Measurements from ENCODE around the gene AP2S1.
"Not testable (repeated sequence)": the region's sequence is repeated elsewhere in the genome, so short reads cannot be mapped to it uniquely, and the experiment has no call there.

AP2S1 gene

DNA sequence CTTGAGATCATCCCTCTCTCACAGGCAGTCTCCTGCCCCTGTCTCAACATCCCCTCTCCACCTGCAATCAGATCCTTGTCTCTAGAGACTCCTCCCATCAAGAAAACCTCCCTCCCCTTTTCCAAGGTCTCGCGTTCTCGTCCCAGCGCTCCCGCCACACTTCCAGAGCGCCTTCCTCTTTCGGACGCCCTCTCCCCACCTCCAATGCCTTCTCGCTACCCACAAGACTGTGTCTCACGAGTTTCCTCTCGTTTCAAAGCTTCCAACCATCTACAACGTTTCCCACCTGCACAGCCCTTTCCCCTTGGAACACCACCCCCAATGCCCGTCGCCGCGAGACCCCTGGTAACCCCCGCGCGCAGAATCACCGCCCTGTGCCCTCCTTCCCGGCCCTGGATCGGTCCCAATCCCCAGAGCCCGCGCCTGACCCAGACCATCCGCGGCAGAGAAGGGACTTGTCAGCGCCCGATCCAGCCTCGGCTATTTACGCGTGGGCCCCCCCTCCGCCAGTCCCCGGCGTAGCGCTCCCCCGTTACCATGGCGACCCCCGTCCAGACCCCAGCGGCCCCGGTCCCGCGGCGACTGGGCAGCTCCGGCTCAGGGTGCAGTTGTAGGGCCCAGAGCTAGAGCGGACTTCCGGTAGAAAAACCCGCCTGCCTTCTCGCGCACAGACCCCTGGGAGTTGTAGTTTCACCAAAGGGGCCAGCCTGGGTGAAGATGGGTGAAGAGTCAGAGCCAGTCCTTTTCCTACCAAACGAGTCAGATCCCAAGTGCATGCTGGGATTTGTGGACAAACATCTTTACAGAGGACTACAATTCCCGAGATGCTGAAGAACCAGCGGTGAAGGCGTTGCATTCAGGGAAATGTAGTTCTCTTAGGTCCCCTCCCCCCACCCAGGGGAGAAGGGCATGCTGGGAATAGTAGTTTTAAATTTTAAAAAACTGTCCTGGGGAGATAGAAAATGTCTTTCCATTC is at the start of gene AP2S1:
Gene AP2S1, minus strand, starts transcription at position 619 of the 976 bp plus-strand sequence. Its CDS starts 80 bp downstream, at position 539.
- DNase-seq: peak; percentile 99

DNA sequence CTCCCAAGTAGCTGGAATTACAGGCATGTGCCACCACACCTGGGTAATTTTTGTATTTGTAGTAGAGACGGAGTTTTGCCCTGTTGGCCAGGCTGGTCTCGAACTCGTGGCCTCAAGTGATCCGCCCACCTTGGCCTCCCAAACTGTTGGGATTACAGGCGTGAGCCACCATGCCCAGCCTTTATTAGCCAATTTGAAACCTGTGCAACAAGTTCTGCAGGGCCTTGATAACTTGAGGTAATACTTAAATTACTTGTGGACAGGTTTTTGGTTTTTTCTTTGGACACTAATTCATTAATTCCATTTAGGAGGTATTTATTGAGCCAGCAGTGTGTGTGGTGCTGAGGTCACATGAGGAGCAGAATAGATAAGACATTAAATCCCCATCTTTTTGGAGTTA is 49.7 kb upstream of the AP2S1 start:
- DNase-seq: no peak

DNA sequence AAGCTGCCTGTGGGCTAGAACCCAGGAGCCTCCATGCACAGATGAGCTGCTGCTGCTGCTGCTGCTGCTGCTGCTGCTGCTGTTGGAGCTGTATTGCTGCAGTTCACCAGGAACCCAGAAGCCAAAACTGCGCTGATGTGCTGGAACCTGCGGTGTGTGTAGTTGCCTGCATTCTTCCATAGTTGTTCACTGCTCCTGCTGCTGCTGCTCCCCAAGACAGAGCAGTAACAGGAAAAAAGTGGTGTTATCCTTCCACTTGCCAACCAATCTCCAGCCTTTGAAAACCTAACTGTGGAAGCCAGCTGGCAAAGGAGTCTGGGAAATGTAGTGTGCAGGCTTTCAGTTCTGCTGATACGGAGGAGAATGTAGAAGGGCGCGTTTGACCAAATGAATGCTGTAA is 48.1 kb upstream of the AP2S1 start:
- DNase-seq: no peak

DNA sequence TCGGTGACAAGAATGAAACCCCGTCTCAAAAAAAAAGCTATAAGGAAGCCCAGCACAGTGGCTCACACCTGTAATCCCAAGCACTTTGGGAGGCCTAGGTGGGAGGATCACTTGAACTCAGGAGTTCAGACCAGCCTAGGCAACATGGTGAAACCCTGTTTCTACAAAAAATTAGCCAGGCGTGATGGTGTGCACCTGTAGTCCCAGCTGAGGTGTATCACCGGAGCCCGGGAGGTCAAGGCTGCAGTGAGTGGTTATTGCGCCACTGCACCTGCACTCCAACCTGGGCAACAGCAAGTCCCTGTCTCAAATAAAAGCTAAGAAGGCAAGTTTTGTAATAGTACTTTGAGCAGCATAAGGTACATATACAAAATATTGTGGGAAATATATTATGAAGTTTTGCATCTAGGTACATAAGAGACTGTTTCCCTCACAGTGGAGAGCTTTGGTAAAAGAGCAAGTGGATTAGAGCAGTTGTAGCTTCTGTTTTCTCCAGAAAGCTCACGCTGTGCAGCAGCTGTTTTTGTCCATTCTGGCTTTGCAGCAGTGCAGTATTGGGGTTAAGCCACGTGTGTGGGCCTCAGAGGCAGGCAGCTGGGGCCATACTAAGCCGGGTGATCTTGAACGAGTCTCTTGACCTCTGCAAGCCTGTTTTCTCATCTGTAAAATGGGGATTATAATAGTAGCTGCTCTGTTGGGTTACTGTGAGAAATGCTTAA is 45.6 kb upstream of the AP2S1 start:
- DNase-seq: no peak

DNA sequence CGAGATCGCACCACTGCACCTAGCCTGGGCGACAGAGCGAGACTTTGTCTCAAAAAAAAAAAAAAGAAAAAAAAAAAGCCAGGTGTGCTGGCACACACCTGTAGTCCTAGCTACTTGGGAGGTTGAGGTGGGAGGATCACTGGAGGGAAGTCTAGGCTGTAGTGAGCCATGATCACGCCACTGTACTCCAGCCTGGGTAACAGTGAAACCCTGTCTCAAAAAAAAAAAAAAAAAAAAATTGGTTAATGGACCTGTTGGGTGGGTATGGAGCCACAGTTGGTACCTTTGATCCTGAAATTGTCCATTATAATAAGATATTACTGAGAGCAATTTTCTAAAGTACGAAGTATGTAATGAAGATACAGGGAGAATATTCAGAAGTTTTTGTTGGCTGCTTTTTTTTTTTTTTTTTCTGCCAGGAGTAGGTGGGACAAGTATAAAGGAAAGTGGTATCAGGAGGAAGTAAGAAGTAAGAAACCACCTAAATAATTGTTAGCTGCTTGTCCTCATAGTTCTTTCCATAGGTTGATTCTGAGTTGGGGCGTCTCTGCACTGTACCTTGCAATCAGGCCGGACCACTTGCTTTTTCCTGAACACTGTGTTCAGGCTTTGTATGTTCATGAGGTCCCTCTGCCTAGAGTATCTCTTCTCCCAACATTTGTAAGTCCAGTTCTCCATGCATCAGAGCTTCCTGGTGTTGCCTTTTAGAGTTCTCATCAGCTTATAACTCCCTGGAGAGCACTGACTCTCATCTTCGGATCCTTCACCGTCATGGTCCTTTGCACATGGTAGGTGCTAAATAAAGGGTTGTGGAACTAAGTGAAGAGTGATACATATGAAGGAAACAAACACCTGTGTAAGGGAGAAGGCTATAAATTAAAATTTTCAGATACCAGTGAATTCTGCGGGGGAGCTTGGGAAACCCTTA is 41.9 kb upstream of the AP2S1 start:
- no peak for DNase-seq

DNA sequence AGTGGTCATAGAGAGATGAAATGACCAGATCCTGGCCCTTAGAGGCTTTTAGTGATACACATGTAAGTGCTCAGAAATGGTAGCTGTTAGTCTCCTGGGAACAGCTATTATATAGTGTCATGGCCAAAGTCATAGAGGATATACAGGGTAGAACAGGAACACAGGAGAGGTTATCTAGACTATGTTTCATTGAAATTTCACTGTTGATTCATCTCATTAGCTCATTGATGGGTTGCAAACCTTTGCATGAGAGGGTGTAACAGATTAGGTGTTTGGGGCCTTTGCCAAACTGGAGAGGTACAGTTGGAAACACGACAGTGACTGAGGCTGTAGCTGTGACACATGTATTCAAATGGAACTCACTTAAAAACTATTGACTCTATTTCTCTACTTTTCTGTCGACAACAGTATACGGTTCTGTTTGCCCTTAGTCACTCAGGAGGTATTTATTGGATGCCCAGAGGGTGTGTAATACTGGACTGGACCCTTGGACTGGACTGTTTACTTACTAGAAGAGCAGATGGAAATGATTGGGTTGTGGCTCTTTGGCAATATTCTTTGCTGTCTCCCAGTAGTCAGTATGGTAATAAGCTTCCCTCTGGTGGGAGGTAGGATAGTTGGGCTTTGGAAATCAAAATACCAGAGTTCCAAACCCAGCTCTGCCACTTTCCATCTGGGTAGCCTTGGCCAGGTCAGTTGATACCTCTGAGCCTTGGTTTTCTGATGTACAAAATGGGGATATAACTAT is 40.0 kb upstream of the AP2S1 start:
- no peak for DNase-seq

DNA sequence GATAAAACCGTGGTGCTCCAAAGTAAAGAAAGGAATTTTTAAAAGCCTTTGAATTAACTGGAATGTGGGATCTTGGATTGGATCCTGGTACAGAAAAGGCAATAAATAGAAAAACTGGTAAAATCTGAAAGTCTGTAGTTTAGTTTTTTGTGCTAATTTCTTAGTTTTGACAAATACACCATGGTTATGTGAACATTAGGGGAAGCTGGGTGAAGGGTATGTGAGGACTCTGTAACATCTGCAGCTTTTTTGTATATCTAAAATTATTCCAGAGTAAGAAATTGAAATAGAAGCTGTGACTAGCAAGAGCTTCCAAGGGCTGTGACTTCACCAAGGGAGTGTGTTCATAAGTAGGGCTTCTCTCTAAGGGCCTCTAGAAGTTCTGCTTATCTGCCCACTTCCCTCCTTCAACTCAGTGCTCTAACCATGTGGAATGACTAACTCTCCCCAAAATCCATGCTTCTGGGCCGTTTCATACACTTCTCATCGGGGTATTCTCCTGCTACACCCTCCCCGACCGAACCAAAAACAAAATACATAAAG is 36.7 kb upstream of the AP2S1 start:
- no peak for DNase-seq

DNA sequence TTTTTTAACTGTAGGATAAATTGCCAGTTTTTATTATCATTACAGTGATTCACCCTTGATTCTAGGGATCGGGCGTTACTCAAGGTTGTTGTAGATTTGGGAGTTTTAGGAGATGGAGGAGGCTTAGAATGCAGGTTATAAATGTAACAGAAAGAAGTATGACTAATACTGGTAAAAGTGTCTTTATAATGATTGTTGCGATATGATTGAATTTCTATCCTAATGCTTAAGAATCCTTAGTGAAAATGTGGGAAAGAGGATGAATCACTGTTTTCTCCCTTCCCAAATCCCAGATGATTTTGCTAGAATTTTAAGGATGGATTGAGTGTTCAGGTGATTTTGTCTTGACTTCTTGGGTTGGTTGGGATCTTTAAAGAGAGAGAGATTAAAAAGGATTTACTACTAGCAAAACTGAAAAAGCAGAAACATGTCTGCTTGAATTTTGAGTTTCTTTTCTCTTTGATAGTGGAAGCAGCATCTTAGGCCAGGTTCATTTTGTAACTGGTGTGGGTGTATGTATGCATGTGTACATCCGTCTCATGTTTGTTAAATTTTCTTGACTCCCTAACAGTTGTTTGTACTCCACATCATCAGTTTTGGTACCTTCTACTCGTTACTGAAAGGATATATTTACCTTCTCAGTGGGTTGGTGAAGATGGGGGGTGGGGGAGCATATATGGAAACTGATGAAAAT is 36.0 kb upstream of the AP2S1 start:
- no peak for DNase-seq

DNA sequence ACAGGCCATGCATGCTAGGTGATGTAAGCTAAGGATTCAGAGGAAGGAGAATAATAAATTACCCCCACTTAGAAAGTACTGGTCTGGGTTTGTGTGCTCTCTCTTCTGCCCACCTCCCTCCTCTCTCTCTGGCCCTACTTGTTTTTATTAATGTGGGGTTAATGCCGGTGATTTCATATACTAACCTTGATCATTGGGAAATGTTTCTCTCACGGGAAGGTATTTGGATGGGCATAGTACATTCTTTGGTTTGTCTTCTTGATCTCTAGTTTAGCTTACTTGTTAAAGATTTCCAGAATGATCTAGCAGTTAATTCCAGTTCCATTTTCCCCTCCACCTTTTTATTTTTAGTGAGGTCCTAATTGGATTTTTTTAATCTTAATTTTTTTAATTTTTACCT is 34.8 kb upstream of the AP2S1 start:
- DNase-seq: no peak

DNA sequence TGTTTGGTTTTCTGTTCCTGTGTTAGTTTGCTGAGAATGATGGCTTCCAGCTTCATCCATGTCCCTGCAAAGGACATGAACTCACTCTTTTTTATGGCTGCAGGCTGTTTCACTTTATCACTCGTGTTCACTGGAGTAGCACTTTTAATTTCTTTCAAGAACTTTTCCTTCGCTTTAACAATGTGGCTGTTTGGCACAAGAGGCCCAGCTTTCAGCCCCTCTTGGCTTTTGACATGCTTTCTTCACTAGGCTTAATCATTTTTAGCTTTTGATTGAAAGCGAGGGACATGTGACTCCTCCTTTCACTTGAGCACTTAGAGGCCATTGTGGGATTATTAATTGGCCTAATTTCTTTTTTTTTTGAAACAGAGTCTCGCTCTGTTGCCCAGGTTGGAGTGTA is 32.1 kb upstream of the AP2S1 start:
- DNase-seq: not testable (repeated sequence)

DNA sequence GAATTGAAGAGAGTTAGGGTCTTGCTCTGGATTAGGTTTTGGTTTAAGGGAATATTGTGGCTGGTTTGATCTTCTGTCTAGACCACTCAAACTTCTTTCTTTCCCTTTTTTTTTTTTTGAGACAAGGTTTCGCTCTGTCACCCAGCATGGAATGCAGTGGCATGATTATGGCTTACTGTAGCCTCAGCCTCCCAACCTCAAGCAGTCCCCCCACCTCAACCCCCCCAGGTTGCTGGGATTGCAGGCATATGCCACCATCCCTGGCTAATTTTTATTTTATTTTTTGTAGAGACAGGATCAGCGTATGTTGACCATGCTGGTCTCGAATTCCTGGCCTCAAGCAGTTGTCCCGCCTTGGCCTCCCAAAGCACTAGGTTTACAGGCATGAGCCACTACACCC is 31.4 kb upstream of the AP2S1 start:
- no peak for DNase-seq

DNA sequence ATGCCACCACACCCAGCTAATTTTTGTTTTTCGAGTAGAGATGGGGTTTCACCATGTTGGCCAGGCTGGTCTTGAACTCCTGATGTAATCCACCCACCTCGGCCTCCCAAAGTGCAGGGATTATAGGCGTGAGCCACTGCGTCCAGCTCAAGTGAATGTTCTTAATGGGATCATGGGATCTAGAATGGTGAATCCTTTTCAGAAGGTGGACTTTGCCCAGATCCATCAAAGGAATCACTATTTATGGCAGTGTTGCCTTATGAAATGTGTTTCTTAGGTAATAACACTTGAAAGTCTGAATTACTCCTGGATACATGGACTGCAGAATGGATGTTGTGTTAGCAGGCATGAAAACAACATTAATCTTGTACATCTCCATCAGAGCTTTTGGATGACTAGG is 30.4 kb upstream of the AP2S1 start:
- no peak for DNase-seq

DNA sequence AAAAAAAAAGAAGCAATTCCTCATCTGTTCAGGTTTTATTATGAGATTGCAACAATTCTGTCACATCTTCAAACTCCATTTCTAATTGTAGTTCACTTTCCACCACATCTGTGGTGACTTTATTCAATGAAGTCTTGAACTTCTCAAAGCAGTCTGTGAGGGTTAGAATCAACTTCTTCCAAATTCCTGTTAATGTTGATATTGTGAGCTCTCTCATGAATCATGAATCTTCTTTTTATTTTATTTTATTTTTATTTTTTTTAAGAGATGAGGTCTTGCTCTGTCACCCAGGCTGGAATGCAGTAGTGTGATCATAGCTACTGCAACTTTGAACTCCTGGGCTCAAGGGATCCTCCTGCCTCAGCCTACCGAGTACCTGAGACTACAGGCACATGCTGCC is 29.8 kb upstream of the AP2S1 start:
- no peak for DNase-seq

DNA sequence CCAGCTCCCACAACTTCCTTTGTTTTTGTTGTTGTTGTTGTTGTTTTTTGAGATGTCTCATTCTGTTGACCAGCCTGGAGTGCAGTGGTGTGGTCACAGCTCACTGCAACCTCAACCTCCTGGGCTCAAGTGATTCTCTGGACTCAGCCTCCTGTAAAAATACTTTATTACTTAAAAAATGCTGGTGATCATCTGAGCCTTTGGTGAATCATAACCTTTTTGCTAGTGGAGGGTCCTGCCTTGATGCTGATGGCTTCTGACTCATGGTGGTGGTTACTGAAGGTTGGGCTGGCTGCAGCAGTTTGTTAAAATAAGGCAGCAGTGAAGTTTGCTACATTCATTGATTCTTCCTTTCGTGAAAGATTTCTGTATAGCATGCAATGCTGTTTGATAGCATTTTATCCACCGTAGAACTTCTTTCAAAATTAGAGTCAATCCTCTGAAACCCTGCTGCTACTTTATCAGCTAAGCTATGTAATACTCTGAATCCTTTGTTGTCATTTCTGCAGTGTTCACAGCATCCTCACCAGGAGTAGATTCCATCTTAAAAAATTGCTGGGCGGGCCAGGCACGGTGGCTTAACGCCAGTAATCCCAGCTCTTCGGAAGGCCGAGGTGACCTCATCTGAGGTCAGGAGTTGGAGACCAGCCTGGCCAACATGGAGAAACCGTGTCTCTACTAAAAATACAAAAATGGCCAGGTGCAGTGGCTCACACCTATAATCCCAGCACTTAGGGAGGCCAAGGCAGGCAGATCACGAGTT is 28.1 kb upstream of the AP2S1 start:
- no peak for DNase-seq

DNA sequence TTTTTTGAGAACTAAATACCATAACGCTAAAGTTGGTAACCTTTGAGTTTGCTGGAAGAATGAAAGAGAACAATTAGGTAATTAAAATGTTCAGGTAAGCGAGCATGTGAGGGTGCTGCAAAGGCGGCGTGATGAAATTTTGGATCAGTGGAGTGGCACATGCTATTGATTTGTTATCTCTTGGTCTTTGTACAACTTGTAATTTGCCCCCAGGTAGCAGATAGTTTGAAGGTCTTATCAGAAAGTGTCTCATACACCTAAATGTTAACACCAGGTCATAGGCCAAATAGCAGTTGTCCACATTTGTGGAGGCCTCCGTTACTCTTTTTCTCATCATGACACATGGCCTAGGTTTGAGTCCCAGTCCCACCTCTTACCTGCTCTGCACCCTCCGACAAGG is 25.0 kb upstream of the AP2S1 start:
- no peak for DNase-seq

DNA sequence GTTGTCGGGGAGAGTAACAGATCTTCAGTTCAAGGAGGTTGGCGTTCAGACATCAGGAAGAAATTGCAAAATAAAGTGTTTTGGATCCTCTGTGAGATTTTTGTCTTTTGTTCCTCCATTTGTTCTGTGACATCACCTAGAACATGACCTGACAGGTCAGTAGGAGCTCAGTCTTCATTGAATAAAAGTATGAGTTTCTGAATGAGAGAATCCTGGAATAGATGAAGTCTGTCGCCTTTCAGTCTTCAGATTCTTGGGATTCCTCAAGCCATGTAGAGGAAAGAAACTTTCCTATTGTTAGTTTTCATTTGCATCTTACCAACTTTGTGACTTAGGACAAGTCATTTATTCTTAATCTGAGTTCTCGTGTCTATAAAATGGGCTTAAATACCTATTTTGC is 24.6 kb upstream of the AP2S1 start:
- no peak for DNase-seq

DNA sequence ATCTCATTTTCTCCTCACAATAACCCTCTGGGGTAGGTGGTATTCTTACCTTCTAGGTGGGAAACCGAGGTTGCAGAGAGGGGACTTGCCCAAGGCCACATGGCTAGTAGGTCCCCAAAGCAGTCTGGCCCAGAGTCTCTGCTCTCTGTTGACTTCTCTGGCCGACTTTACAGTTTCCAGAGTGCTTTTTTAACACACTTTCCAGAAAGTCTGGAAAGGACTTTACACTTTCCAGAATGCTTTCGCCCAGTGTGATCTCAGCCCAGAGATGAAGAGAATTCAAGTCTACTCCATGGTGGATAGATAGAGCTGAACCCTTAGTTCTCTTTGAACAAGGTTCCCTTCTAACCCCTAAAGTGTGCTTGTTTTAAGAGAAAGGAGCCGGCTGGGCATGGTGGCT is 22.3 kb upstream of the AP2S1 start:
- no peak for DNase-seq

DNA sequence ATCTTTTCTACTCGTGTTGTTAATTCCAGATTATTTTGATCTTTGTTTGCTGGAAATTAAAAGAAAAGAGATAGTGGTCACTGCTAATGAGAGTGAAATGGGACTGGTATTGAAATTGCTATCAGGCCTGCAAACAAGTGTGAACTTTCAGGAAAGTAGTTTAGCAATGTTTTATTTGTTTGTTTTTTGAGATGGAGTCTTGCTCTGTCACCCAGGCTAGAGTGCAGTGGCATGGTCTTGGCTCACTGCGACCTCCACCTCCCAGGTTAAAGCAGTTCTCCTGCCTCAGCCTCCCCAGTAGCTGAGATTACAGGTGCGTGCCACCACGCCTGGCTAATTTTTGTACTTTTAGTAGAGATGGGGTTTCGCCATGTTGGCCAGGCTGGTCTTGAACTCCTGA is 20.5 kb upstream of the AP2S1 start:
- not testable (repeated sequence) for DNase-seq

DNA sequence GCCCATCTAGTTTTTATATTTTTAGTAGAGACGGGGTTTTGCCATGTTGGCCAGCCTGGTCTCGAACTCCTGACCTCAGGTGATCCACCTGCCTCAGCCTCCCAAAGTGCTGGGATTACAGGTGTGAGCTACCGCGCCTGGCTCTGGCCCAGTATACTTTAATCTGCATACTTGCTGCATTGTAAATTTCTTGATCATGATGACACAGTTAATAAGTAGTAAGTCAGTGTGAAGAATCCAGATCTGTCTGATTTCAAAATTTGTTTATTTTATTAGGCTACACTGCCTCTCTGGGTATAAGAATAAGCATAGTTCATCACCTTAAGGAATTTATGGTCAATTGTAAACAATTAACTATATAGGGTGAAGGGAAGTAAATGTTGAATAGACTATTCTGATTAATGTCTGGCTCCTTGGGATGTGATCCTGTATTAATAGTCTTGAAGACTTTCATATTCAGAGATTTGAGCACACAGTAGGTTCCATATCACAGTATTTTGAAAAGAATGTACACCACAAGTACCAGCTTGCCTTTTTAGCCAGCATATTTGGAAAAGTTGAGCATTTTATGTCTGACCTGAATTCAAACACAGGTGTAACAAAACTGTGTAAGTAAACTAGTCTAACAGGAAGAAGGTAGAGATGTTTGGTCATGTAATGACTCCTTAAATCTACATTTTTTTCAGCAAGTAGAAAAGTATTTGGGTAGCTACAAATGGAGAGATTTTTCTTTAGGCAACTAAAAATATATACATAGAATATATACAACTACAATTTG is 17.6 kb upstream of the AP2S1 start:
- no peak for DNase-seq

DNA sequence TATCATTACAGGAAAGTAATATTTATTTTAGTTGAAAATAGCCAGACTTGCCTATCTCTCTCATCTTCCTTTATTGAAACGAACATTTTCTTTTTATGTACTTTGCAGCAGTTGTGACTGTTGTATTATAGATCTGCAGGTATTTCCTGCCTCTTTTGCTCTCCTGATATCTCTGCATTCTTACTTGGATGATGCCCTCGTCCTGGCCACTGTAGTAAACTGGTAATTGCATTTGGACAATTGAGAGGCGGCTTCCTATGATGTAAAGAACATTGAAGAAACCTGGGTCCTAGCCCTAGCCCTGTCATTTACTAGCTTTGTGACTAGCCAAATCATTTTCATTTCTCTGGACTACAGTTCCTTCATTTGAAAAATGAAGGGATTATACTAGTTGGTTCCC is 16.5 kb upstream of the AP2S1 start:
- DNase-seq: no peak
